Non-pigmented ciliary epithelial cell (primary cell): Measurements from ENCODE around the gene PHYH.
"Not testable (repeated sequence)": the region's sequence is repeated elsewhere in the genome, so short reads cannot be mapped to it uniquely, and the experiment has no call there.

Experiments used
- DNase-seq: peaks from one replicate; pipeline ENCODE4 v3.0.0-alpha.2; 2010; ENCODE audit warnings: low read depth

The PHYH gene

DNA sequence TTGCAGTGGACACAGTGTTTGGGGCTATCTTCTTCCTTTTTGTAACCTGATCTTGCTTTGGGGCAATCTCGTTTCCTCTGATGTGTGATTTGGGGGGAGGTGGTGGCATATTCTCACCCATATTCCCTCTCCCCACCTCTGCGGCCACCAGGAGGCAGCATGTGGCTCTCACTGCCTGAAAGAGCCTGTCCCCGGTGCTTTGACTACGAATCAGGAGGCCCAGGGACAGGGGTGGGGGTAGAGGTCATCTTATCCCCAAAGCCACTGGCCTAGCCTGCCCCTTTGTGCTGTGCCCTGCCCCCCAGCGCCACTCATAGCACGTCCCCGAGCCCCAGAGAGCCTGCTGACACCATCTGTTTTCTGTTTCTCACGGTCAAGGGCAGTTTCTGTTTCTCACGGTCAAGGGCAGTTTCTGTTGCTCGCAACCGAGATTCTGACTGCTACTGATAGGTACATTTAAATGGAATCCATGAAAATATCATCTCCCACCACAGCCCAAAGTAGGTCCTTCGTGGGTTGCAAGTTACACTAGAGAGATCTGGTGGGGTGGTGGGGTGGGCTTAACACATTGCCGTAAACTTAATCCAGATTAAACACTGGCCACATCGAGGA is 28.2 kb downstream of the PHYH start:
- DNase-seq, result no peak

DNA sequence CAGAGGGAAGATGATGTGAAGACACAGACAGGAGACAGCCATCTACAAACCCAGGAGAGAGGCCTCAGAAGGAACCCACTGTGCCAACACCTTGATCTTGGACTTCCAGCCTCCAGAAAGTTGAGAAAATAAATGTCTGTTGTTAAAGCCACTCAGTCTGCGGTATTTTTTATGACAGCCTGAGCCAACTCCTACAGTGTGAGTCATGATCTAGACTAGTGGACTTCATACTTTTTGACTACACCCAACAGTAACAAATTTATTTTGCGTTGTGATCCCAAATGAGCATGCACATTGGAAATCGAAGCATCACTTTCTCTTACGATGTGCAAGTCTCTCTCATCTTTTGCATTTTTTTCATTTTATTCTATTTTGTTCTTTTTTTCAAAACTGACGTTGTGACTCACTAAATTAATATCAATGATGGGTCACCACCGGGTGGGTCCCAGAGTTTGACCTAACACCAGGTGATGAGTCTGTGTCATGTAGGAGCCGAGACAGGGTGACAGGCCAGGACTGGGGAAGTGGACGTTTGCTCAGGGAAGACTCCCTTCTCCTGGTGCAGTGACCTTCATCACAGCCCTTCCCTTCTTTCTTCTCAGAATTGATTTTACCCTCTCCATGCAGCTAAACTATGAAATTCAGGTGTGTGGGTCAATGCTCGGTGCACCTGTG is 28.9 kb downstream of the PHYH start:
- DNase-seq, result no peak

DNA sequence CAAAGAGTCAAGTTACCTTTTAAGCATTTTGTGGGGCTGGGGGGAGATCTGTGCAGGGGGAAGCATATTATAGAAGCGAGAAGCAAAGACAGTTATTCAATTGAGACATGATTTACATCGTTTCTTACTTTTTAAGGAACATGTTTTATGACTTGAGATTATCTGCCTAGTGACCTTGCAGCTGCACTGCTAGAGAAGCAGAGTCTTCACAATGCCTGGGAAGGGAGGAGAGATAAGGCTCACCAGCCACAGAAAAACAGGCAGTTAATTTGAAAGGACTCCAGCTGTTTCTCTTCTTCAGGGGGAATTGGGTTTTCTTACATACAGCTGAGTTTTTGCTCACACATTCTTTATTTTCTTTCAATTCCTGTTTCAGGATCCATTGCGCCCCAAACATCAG is 31.0 kb downstream of the PHYH start:
- DNase-seq, result no peak

DNA sequence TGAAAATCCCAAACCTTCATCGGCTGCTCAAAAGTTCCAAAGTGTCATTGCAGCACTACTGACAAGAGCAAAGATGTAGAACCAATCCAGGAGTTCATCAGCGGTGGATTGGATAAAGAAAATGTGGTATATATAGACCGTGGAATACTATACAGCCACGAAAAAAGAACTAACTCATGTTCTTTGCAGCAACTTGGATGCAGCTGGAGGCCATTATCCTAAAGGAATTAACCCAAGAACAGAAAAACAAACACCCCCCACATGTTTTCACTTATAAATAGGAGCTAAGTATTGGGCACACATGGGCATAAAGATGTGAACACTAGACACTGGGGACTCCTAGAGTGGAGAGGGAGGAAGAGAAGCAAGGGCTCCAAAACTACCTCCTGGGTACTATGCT is 31.6 kb downstream of the PHYH start:
- no peak for DNase-seq

DNA sequence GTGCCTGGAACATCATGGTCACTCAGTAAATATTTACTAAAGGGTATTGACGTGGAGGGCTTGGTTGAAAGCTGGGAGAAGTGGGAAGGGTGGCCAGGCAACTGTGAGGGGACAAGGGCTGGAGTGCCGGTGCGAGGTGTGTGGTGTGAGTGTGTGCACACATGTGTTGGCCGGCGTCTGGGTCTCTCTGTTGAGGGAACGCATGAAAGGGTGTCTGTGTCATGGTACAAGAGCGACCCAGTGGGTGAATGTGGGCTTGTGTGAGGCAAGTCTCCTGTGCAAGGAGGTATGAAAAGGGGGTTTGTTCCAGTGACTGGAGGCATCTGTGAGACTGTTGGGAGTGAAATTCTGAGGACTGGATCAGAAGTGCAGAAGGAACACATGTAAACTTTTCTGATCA is 36.3 kb downstream of the PHYH start:
- no peak for DNase-seq

DNA sequence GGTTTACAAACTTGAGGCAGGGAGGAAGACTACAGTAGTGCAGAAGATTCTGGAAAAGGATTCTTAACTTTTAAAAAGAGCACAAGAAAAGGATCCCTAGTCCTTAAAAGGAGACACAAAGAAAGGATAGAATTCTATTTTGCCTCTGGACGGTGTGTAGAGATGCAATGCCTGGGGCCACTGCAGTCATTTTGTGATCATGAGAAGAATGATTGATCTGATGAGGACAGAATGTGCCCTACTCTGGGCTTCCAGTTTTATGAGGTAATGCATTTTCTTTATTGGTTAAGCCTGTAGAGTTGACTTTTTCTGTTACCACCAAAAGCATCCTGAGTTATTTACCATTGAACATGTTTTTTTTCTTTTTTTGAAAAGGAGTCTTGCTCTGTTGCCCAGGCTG is 37.4 kb downstream of the PHYH start:
- no peak for DNase-seq

DNA sequence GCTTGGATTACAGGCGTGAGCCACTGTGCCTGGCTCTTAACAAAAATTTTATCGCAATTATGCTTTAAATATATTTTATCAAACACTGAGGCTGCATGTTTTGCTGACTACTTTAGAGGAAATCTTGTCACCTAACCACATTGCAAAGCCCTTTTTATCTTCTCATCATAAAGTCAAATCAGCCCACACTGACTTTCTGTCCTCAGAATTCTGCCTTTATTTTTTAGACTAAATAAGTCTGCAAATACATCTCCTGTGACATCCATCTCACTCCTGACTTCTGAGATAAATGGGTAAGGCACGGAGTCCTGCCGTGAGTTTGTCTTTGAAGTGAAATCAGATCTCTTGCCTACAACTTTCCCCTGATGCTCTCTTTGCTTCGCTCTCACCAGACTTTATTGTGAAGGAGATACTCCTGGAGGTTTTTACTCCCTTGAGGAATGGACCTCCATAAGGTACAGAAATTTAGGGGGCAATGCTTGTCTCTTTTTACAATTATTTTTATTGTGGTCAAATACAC is 42.2 kb downstream of the PHYH start:
- DNase-seq, result no peak

DNA sequence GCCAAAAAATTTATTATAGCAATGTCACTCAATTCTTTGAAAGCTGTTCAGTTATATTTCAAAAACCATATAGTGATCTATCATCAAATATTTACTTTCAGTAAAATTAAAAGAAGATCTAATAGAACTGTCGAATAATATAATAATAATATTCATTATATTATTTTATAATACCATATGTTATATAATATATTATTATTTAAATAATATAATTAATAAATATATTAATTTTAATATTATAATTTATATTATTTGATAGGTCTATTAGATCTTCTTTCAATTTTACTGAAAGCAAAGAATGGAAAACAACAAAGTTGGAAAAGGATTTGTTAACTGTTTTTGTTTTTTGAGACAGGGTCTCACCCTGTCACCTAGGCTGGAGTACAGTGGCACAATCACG is 43.2 kb downstream of the PHYH start:
- DNase-seq, result no peak

DNA sequence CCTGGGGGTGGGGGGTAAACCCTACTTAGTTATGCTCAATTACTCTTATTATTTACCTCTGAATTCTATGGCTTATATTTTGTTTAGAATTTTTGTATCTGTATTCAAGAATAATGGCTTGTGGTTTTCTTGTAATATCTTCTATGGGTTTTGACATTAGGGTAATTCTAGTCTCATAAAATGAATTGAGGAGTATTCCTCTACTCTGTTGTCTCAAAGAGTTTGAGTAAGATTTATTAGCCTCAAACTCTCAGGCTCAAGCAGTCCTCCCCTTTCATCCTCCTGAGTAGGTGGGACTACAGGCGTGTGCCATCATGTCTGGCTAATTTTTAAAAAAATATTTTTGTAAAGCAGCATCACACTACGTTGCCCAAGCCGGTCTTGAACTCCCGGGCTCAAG is 46.1 kb downstream of the PHYH start:
- DNase-seq, result no peak

DNA sequence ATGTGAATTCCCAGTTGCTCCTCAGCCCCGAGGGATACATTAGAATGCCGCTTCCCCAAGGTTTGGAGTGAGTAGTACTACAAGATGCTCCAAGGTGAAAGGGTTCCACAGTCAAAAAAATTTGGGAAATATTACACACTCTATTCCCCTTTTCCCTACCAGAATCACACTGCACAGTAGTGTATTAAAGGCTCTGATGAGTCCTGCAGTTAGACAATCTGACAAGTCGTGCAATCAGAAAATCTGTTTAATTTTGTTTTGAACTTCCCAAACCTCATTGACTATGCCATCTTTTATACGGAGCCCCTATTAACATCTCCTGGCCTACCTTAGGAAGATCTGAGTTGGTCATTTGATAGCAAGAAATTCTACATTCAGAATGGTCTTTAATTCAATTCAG is 52.1 kb downstream of the PHYH start:
- no peak for DNase-seq

DNA sequence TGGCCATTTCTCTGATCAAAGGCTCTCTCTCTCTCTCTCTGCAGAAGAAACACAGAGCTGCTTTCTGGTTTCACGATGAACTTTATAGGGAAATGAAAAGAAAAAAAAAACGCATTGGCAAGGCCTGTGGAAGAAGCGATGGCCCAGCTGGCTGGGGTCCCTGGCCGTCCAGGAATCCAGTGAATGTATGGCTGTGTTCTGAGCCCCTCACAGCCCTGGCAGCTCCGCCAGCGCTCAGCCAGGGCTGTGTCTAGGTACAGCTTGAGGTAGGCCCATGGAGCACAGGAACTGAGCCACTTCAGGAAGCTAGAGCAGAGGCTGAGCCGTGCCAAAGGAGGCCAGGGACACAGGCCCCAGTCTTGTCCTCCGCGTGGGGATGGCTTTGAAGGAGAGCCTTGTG is 52.6 kb downstream of the PHYH start:
- DNase-seq, result no peak

DNA sequence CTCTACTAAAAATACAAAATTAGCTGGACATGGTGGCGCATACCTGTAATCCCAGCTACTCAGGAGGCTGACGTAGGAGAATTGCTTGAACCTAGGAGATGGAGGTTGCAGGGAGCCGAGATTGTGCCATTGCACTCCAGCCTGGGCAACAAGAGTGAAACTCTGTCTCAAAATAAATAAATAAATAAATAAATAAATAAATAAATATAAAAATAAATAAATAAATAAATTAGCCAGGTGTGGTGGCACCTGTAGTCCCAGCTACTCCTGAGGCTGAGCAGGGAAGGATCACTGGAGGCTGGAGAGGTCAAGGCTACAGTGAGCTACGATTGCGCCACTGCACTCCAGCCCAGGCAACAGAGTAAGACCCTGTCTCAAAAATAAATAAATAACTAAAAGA is 57.6 kb downstream of the PHYH start:
- DNase-seq, result not testable (repeated sequence)

DNA sequence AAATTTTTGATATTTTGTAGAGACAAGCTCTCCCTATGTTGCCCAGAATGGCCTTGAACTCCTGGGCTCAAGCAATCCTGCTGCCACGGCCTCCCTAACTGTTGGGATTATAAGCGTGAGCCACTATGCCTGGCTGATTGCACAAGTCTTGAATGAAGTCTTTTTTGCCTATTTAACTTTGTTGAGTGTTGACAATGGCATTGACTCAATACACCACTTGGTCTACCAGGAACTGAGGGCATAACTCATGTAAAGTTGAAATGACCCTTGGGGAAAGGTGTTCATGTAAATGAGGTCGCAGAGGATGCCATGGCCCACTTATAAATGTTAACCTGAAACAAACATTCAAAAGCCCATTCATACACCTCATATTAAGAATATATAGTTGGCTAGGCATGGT is 58.3 kb downstream of the PHYH start:
- DNase-seq, result no peak

DNA sequence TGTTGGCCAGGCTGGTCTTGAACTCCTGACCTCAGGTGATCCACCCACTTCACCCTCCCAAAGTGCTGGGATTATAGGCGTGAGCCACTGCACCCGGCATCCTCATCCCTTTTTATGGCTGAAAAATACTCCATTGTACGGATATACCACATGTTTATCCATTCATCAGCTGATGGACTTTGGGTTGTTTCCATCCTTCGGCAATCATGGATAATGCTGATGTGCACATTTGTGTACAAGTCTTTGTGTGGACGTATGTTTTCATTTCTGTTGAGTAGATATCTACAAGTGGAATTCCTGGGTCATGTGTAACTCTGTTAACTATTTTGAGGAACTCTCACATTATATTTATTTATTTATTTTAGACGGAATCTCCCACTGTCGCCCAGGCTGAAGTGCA is 59.9 kb downstream of the PHYH start:
- DNase-seq, result no peak

DNA sequence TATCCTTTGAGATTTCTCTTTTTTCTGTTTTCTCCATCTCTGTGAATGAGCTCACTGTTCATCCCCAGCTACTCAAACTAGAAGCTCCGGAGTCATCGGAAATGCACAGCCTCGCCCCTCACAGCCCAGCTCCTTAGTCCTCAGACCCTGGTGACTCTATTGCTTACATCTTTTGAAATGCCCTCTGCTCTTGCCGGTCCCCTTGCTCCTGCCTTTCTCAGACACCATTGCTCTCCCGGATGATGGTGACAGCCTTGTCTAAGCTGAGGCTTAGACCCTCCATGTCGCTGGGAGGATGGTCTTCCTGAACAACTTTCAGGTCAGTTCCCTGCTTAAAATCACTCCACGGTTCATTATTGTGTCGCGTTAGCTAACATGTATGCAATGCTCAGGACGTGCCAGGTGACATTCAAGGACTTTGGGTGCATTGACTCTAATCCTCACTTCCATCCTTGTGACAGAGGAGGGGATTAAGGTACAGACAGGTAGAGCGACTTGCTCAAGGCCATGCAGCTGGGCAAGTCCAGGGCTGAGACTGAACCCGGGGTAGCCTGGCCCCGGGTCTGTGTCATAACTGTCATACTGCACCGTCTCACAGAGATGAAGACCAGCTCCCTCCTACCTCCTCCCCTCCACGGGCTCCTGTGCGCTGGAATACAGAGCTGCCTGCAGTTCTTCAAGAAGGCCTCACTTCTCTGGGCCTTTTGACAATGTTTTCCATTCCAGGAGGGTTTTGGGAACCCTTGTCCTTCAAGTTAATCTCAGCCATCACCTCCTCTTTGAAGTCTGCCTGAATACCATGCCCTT is 61.4 kb downstream of the PHYH start:
- DNase-seq, result no peak

DNA sequence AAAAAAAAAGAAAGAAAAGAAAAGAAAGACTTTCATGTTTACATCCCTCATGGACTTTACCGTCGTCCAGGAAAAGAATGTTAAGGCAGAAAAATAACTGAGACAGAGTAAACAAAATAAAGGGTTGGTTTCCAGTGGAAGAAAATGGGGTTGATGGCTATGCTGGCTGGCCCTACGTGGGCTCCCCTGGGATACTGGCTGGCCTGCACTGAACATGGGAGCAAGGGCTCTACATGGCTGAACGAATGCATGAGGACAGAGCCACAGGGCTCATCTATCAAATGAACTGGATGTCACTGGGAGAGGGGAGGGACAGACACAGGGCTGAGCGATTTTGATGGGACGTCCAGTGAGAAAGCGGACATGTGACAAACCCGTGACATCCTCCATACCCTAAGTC is 63.2 kb downstream of the PHYH start:
- DNase-seq, result no peak

DNA sequence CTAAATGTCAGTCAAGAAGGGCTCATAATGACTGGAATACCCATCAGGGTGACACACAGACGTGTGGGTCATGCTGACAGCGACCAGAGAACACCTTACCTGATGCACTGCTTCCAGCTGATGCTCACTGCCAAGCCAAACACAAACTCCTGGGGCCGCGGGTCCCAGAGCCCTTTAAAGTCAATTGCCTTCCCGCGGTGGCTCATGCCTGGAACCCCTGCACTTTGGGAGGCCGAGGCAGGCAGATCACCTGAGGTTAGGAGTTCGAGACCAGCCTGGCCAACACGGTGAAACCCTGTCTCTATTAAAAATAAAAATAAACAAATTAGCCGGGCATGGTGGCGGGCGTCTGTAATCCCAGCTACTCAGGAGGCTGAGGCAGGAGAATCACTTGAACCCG is 65.1 kb downstream of the PHYH start:
- DNase-seq, result not testable (repeated sequence)

DNA sequence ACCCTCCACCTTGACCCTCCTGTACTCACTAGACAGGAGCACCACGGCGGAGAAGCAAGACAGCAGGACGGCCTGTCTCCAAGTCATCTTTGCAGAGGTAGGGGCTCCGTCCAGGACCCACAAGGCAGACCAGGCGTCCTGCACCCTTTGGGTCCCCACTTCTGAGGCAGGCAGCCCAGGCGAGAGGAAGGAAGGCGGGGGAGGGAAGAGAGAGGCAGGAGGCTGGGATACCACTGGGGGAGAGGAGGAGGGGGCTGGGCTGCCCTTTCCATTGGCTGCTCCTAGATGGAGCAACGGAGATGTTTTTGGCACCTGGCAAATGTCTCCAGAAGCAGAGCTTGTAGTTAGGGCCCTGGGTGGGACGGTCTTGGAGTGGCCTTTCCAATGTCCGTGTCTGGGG is 65.7 kb downstream of the PHYH start, which contains the start of gene UCMA:
TSS of gene UCMA (minus strand) at position 203 of the 400 bp plus-strand sequence. CDS start at position 87, 116 bp downstream.
- no peak for DNase-seq

DNA sequence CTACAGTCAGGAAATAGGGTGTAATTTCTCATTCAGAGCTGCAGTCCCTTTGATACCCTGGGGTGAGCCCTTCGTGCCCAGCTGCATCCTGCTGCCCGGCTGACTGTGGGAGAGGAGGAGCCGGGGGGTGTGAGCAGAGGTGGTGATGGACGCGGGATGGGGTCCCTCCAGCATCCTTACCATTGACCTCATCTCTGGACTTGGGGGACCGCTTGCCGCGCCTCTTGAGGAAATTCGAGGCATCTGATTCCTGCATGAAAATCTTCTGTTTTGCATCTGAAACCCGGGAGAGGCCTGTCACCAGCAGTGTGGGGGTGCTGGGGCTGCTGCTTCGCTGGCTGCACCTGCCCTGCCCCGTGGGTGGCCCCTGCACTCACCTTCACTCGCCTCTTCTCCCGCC is 66.5 kb downstream of the PHYH start:
- no peak for DNase-seq

DNA sequence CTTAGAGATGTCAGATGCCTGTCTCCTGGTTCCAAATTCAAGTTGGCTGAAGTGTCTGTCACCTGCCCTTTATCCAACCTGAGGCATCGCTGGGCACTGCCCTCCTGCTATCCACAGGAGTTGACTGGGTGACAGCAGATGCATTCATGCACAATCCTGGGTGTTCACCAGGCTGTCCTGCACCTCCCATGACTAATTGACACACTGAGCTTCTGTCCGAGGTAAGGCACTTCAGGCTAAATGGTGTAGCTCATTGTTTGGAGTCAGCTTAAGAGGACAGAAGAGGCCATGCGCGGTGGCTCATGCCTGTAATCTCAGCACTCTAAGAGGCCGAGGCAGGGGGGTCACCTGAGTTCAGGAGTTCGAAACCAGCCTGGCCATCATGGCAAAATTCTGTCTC is 68.1 kb downstream of the PHYH start:
- no peak for DNase-seq

DNA sequence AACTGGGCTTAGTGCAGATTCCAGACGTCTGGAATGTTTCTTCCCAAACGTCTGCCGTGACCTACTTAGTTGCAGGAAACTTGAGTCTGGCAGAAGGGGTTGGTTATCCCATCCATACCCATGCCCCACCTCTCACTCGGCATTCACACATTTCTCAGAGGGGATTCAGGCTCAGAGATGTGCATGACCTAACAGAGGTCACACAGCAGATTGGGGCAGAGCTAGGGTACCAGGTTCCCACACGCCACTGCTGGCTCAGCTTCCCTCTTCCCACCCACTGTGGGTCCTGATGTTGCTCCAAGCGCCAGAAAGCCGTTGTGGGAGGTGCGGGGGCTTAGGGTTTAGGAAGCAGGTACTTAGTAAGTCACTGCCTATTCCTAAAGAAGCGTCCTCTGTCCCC is 68.7 kb downstream of the PHYH start:
- DNase-seq, result no peak
